ENCODE results near the gene TTC1.

- TF ChIP-seq CEBPB (IDR thresholded peaks at IDR 0.05) (no peak), NFIC (IDR thresholded peaks at IDR 0.05) (no peak), CREB1 (IDR thresholded peaks at IDR 0.05; ENCODE audit: low read depth) (no peak), EP300 (IDR thresholded peaks at IDR 0.05; ENCODE audit: borderline replicate concordance) (no peak), REST (IDR thresholded peaks at IDR 0.05; ENCODE audit: low read depth) (no peak)
Measured at GRCh38 chr5:160071516-160071915, 62.6 kb downstream of the TTC1 start.
